Thoracic aorta (tissue), 2 donors: ENCODE data around the gene ID1. TPM values are rescaled to one million over a fixed set of nuclear protein-coding genes. Genes with fewer than 3 reads are reported as not detected.
"Not testable (repeated sequence)": the region's sequence is repeated elsewhere in the genome, so short reads cannot be mapped to it uniquely, and the experiment has no call there.

Source experiments
- ATAC-seq: fragments of 150-250 bp; one replicate; pipeline ENCODE4 v1.8.0; 2017; ENCODE audit warnings: low read depth; ENCODE audit not compliant: insufficient number of reproducible peaks, low FRiP score
- DNase-seq: peaks from one replicate; pipeline ENCODE4 v3.0.0-alpha.2; 2020; ENCODE audit warnings: low spot score
- H3K27ac ChIP-seq, 2 donors: fragments of 200-600 bp; sonication (generic); 1 replicate in 1 of 2; 2 replicates in 1 of 2; pipeline ENCODE4 v1.5.1; 2016; ENCODE audit warnings: mild to moderate bottlenecking in 2 of 2, moderate library complexity in 2 of 2
- H3K27me3 ChIP-seq: fragments of 200-600 bp; sonication (generic); replicated peaks from 2 replicates; pipeline ENCODE4 v1.6.0; 2016; ENCODE audit warnings: mild to moderate bottlenecking; ENCODE audit not compliant: insufficient read depth
- H3K36me3 ChIP-seq: fragments of 200-600 bp; sonication (generic); one replicate; pipeline ENCODE4 v1.5.1; 2016
- H3K4me1 ChIP-seq, 2 donors: fragments of 200-600 bp; sonication (generic); 1 replicate in 1 of 2; 2 replicates in 1 of 2; pipeline versions ENCODE4 v1.5.1 to v1.6.0; 2016; ENCODE audit warnings: low read depth in 2 of 2, mild to moderate bottlenecking in 1 of 2; ENCODE audit not compliant: control insufficient read depth in 1 of 2
- H3K4me3 ChIP-seq: fragments of 200-600 bp; sonication (generic); 2 replicates; pipeline ENCODE4 v1.5.1; 2016; ENCODE audit warnings: mild to moderate bottlenecking
- H3K9me3 ChIP-seq: fragments of 200-600 bp; sonication (generic); 2 replicates; pipeline ENCODE4 v1.5.1; 2016
- CTCF ChIP-seq: fragments of 200-600 bp; sonication (generic); IDR thresholded peaks from one replicate; pipeline ENCODE4 v1.5.1; 2019; ENCODE audit warnings: antibody characterized with exemption
- total RNA-seq, 2 donors: library from RNA; depleted of rRNA; stranded (reverse); fragments of >200 nt; gene quantifications; one replicate each; pipeline versions ENCODE4 v1.1.0 to v1.2.3, GENCODE V29; 2016

Gene ID1
- total RNA-seq, 2 donors from 2014 or later = 310 to 944 TPM

GRCh38 chr20:31576751-31577150 is 28.3 kb upstream of the ID1 start:
- Histone ChIP-seq H3K4me3 (no peak overlapping the region), H3K4me1 (peaks cover 13 to 16% of the 10 kb centered on the region in 2 donors), H3K27ac (no peak overlapping the region), H3K36me3 (no peaks in the 10 kb centered on the region), H3K27me3 (no peaks in the 10 kb centered on the region), H3K9me3 (no peaks in the 10 kb centered on the region)
- no peak for ATAC-seq
- no peak for TF ChIP-seq CTCF
- DNase-seq = no peak

DNA sequence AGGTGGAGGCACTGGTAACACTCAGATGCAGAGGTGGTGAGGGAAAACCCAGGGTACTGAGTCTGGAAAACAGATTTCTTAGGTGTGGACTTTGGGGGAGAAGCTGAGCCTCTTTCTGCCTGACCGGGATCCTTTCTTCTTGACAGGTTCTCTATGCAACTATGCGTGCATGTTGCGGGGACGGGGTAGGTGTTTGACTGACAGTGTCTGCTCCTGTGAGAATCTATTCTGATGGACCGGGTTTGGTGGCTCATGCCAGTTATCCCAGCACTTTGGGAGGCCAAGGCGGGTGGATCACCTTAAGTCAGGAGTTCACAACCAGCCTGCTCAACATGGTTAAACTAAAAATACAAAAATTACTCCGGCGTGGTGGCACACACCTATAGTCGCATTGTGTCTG is 27.9 kb upstream of the ID1 start:
- ATAC-seq = no peak
- Histone ChIP-seq H3K4me1 (peaks cover 10 to 15% of the 10 kb centered on the region in 2 donors), H3K4me3 (no peak overlapping the region), H3K36me3 (no peaks in the 10 kb centered on the region), H3K9me3 (no peaks in the 10 kb centered on the region), H3K27ac (no peak overlapping the region), H3K27me3 (no peaks in the 10 kb centered on the region)
- TF ChIP-seq CTCF = no peak
- no peak for DNase-seq

GRCh38 chr20:31578448-31579138 is 26.5 kb upstream of the ID1 start:
- Histone ChIP-seq H3K4me3 (no peak overlapping the region), H3K9me3 (no peaks in the 10 kb centered on the region), H3K27ac (no peak overlapping the region), H3K36me3 (no peaks in the 10 kb centered on the region), H3K27me3 (no peaks in the 10 kb centered on the region), H3K4me1 (peaks cover 5 to 6% of the 10 kb centered on the region in 2 donors)
- ATAC-seq = no peak
- no peak for DNase-seq
- TF ChIP-seq CTCF = no peak

DNA sequence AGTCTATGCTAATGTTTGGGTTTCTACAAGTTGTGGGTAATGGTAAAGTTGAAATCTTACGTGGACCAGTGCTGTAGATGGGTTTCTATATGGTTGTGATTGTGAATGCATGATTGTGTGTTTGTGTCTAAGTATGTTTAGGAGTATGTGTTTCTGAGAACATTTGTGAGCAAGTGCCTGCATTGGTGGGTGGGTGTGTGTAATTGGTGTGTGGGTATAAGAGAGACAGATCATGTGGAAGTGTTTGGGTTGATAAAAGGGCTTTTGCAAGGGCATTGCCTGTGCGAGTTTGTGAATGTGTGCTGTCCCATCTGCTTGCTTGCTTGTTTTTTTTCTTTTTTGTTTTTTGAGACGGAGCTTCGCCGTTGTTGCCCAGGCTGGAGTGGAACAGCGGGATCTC is 25.8 kb upstream of the ID1 start:
- H3K9me3 ChIP-seq = no peaks in the 10 kb centered on the region
- no peak for DNase-seq
- H3K27ac ChIP-seq = no peak overlapping the region
- H3K36me3 ChIP-seq = no peaks in the 10 kb centered on the region
- ATAC-seq = no peak
- TF ChIP-seq CTCF = no peak
- H3K4me3 ChIP-seq = no peak overlapping the region
- H3K4me1 ChIP-seq = no peaks in the 10 kb centered on the region
- H3K27me3 ChIP-seq = no peaks in the 10 kb centered on the region

- H3K36me3 ChIP-seq, ATAC-seq, H3K4me3 ChIP-seq, H3K27me3 ChIP-seq, DNase-seq, H3K27ac ChIP-seq, H3K9me3 ChIP-seq, H3K4me1 ChIP-seq: not testable (repeated sequence)
Observed at GRCh38 chr20:31579941-31580651, 25.0 kb upstream of the ID1 start.
